A673 (cell line): Measurements from ENCODE around the gene TMEM235. TPM values are rescaled to one million over a fixed set of nuclear protein-coding genes. Genes with fewer than 3 reads are reported as not detected.

Experiments used
- BruUV-seq: library from RNA; stranded (reverse); fragments of 400-500 nt; replicated peaks from 2 replicates; lab custom pipeline; 2021; lab: Mats Ljungman, UMichigan
- CTCF ChIA-PET: fragments of 300-600 bp; sonication (Branson Sonifier 250); formaldehyde crosslinking; loops from one replicate; lab custom pipeline; 2022; ENCODE audit warnings: antibody characterized with exemption; lab: Charles Lee
- POLR2A ChIA-PET: fragments of 300-600 bp; sonication (Branson Sonifier 250); formaldehyde crosslinking; loops from one replicate; lab custom pipeline; 2022; ENCODE audit warnings: antibody characterized with exemption; ENCODE audit not compliant: low non-redundant PET; lab: Charles Lee
- DNase-seq: peaks from one replicate; pipeline ENCODE4 v3.0.0-alpha.2; 2015; ENCODE audit warnings: low spot score
- H3K27ac ChIP-seq: fragments of 200-600 bp; sonication (generic); 2 replicates; pipeline ENCODE4 v1.5.1; 2016; ENCODE audit warnings: mixed run types, low read depth, mild to moderate bottlenecking, mixed read lengths, antibody characterized with exemption, low read length; ENCODE audit not compliant: poor library complexity, severe bottlenecking
- H3K27me3 ChIP-seq: fragments of 200-600 bp; sonication (generic); replicated peaks from 2 replicates; pipeline ENCODE4 v1.6.1; 2017; ENCODE audit warnings: mixed run types, low read depth, mild to moderate bottlenecking, mixed read lengths, antibody characterized with exemption, low read length; ENCODE audit not compliant: insufficient read depth, poor library complexity
- H3K36me3 ChIP-seq: fragments of 200-600 bp; sonication (generic); 2 replicates; pipeline ENCODE4 v1.6.1; 2016; ENCODE audit warnings: mixed run types, mild to moderate bottlenecking, mixed read lengths, antibody characterized with exemption, low read length; ENCODE audit not compliant: insufficient read depth, poor library complexity, severe bottlenecking
- H3K4me1 ChIP-seq: fragments of 200-600 bp; sonication (generic); 2 replicates; pipeline ENCODE4 v1.6.1; 2017; ENCODE audit warnings: mixed run types, mild to moderate bottlenecking, mixed read lengths, antibody characterized with exemption, low read length; ENCODE audit not compliant: insufficient read depth, poor library complexity, severe bottlenecking
- H3K4me3 ChIP-seq: fragments of 200-600 bp; sonication (generic); 2 replicates; pipeline ENCODE4 v1.5.1; 2016; ENCODE audit warnings: low read depth, mixed run types, mild to moderate bottlenecking, mixed read lengths, low read length; ENCODE audit not compliant: poor library complexity, severe bottlenecking
- H3K9me3 ChIP-seq: fragments of 200-600 bp; sonication (generic); 2 replicates; pipeline ENCODE4 v1.6.1; 2016; ENCODE audit warnings: mixed run types, low read depth, mild to moderate bottlenecking, mixed read lengths, antibody characterized with exemption, low read length; ENCODE audit not compliant: poor library complexity, severe bottlenecking
- CTCF ChIP-seq: fragments of 300-800, 200-600 bp; sonication (generic); conservative IDR thresholded peaks from 2 replicates; pipeline ENCODE4 v1.5.1; 2017; ENCODE audit warnings: low read depth, mild to moderate bottlenecking, antibody characterized with exemption, low read length, moderate library complexity, mixed read lengths
- EZH2 ChIP-seq: fragments of 200-600 bp; sonication (generic); IDR thresholded peaks from 2 replicates; pipeline ENCODE4 v1.6.1; 2017; ENCODE audit warnings: borderline replicate concordance, low read depth, mild to moderate bottlenecking, mixed read lengths, antibody characterized with exemption, low read length; ENCODE audit not compliant: poor library complexity, severe bottlenecking
- intact Hi-C: fragments of 100-400 bp; cut with micrococcal nuclease; formaldehyde crosslinking; loops from one replicate; pipeline ENCODE4 v1.10.0; 2022; ENCODE audit not compliant: unreplicated experiment
- total RNA-seq: library from RNA; stranded (reverse); gene quantifications from 2 replicates; pipeline ENCODE4 v1.2.3, GENCODE V29; 2021

TMEM235 gene
- total RNA-seq, 1 experiment from 2014 or later, result not detected

GRCh38 chr17:78266771-78267170 lies 35.3 kb downstream of the TMEM235 start:
- no TSS peak for BruUV-seq
- Histone ChIP-seq H3K27ac (no peak overlapping the region), H3K4me1 (peaks cover 31% of the 10 kb centered on the region), H3K27me3 (no peaks in the 10 kb centered on the region), H3K36me3 (no peaks in the 10 kb centered on the region), H3K4me3 (no peak overlapping the region), H3K9me3 (no peaks in the 10 kb centered on the region)
- no peak for DNase-seq
- intact Hi-C loops, result no loop called here
- CTCF ChIA-PET, result no interaction called here
- POLR2A ChIA-PET, result no interaction called here
- TF ChIP-seq CTCF (no peak), EZH2 (no peak)

- TF ChIP-seq CTCF, result no peak
- TF ChIP-seq EZH2, result no peak
- no TSS peak for BruUV-seq
- CTCF ChIA-PET, result no interaction called here
- H3K4me1 ChIP-seq, result peaks cover 31% of the 10 kb centered on the region
- no peaks in the 10 kb centered on the region for H3K27me3 ChIP-seq
- no peak for DNase-seq
- H3K27ac ChIP-seq, result no peak overlapping the region
- H3K9me3 ChIP-seq, result no peaks in the 10 kb centered on the region
- intact Hi-C loops, result no loop called here
- H3K36me3 ChIP-seq, result no peaks in the 10 kb centered on the region
- POLR2A ChIA-PET, result no interaction called here
- no peak overlapping the region for H3K4me3 ChIP-seq
Measured at GRCh38 chr17:78267253-78268073, 36.0 kb downstream of the TMEM235 start.

- Histone ChIP-seq H3K36me3 (no peaks in the 10 kb centered on the region), H3K9me3 (no peaks in the 10 kb centered on the region), H3K4me1 (peaks cover 31% of the 10 kb centered on the region), H3K4me3 (no peak overlapping the region), H3K27ac (no peak overlapping the region), H3K27me3 (no peaks in the 10 kb centered on the region)
- DNase-seq, result no peak
- no peak for TF ChIP-seq EZH2
- TF ChIP-seq CTCF, result no peak
- ChIA-PET CTCF (interaction anchor here (0.5 to 0.6 kb wide), 2 partner anchors 17 to 269 kb away, joined by 3 to 10 read pairs; no protein-coding TSS in a partner anchor), POLR2A (no interaction called here)
- BruUV-seq, result no TSS peak
- intact Hi-C loops, result no loop called here
Measured at GRCh38 chr17:78268191-78268874, 36.9 kb downstream of the TMEM235 start.
